H9 (cell line): ENCODE data around the gene TTC19. TPM values are rescaled to one million over a fixed set of nuclear protein-coding genes. Genes with fewer than 3 reads are reported as not detected.

Source experiments
- DNase-seq: peaks from one replicate; pipeline ENCODE4 v3.0.0-alpha.2; 2017
- H2AFZ ChIP-seq: one replicate; pipeline ENCODE4 v1.6.1; 2013; ENCODE audit warnings: mild to moderate bottlenecking, low read length, control low read depth, moderate library complexity
- H2AK5ac ChIP-seq: 2 replicates; pipeline ENCODE4 v1.6.1; 2013; ENCODE audit warnings: low read length, control low read depth, mixed read lengths; ENCODE audit not compliant: insufficient read length
- H2BK120ac ChIP-seq: one replicate; pipeline ENCODE4 v1.6.1; 2013; ENCODE audit warnings: low read depth, mild to moderate bottlenecking, low read length, control low read depth, inconsistent platforms; ENCODE audit not compliant: poor library complexity, severe bottlenecking
- H2BK12ac ChIP-seq: 2 replicates; pipeline ENCODE4 v1.6.1; 2013; ENCODE audit warnings: low read length, control low read depth, mixed read lengths, low read depth; ENCODE audit not compliant: insufficient read length
- H2BK15ac ChIP-seq: 2 replicates; pipeline ENCODE4 v1.6.1; 2013; ENCODE audit warnings: low read depth, low read length, control low read depth
- H2BK20ac ChIP-seq: one replicate; pipeline ENCODE4 v1.6.1; 2013; ENCODE audit warnings: low read depth, mild to moderate bottlenecking, low read length, control low read depth, inconsistent platforms; ENCODE audit not compliant: poor library complexity, severe bottlenecking
- H2BK5ac ChIP-seq: 2 replicates; pipeline ENCODE4 v1.6.1; 2013; ENCODE audit warnings: low read length, control low read depth, mixed read lengths; ENCODE audit not compliant: insufficient read length
- H3K14ac ChIP-seq: 2 replicates; pipeline ENCODE4 v1.6.1; 2013; ENCODE audit warnings: low read length, control low read depth; ENCODE audit not compliant: insufficient read depth
- H3K18ac ChIP-seq: 2 replicates; pipeline ENCODE4 v1.6.1; 2013; ENCODE audit warnings: low read depth, mild to moderate bottlenecking, mixed read lengths, low read length, control low read depth; ENCODE audit not compliant: insufficient read length
- H3K23ac ChIP-seq: 2 replicates; pipeline ENCODE4 v1.6.1; 2013; ENCODE audit warnings: low read length, control low read depth, mixed read lengths, low read depth; ENCODE audit not compliant: insufficient read length
- H3K23me2 ChIP-seq: 2 replicates; pipeline ENCODE4 v1.6.1; 2013; ENCODE audit warnings: low read depth, mild to moderate bottlenecking, mixed read lengths, low read length, control low read depth; ENCODE audit not compliant: insufficient read length, poor library complexity, severe bottlenecking
- H3K27ac ChIP-seq: 2 replicates; pipeline ENCODE4 v1.5.1; 2013; ENCODE audit warnings: low read length, control low read depth, mixed read lengths, low read depth; ENCODE audit not compliant: insufficient read length
- H3K27me3 ChIP-seq: 2 replicates; pipeline ENCODE4 v1.6.1; 2013; ENCODE audit warnings: low read length, control low read depth, inconsistent platforms; ENCODE audit not compliant: insufficient read depth
- H3K4ac ChIP-seq: 2 replicates; pipeline ENCODE4 v1.6.1; 2013; ENCODE audit warnings: low read depth, mild to moderate bottlenecking, control low read depth, inconsistent platforms, low read length, moderate library complexity
- H3K4me1 ChIP-seq: 2 replicates; pipeline ENCODE4 v1.6.1; 2013; ENCODE audit warnings: low read length, control low read depth, inconsistent platforms; ENCODE audit not compliant: insufficient read depth
- H3K4me2 ChIP-seq: 2 replicates; pipeline ENCODE4 v1.6.1; 2013; ENCODE audit warnings: low read length, control low read depth, mixed read lengths; ENCODE audit not compliant: insufficient read length, insufficient read depth
- H3K56ac ChIP-seq: 2 replicates; pipeline ENCODE4 v1.6.1; 2013; ENCODE audit warnings: low read depth, mild to moderate bottlenecking, mixed read lengths, low read length, control low read depth; ENCODE audit not compliant: insufficient read length
- H3K79me1 ChIP-seq: 2 replicates; pipeline ENCODE4 v1.6.1; 2013; ENCODE audit warnings: low read depth, mild to moderate bottlenecking, moderate library complexity, low read length, control low read depth, inconsistent platforms; ENCODE audit not compliant: insufficient read depth, poor library complexity, severe bottlenecking
- H3K79me2 ChIP-seq: 2 replicates; pipeline ENCODE4 v1.6.1; 2013; ENCODE audit warnings: low read length, control low read depth, inconsistent platforms; ENCODE audit not compliant: insufficient read depth
- H3K9ac ChIP-seq: 2 replicates; pipeline ENCODE4 v1.6.1; 2013; ENCODE audit warnings: low read length, control low read depth, mixed read lengths; ENCODE audit not compliant: insufficient read length; ENCODE audit errors: extremely low read depth
- H3K9me3 ChIP-seq: one replicate; pipeline ENCODE4 v1.6.1; 2013; ENCODE audit warnings: low read depth, low read length, inconsistent platforms; ENCODE audit not compliant: control insufficient read depth
- H3T11ph ChIP-seq: one replicate; pipeline ENCODE4 v1.6.1; 2013; ENCODE audit warnings: mild to moderate bottlenecking, low read length, control low read depth, inconsistent platforms
- H4K20me1 ChIP-seq: one replicate; pipeline ENCODE4 v1.6.1; 2013; ENCODE audit not compliant: control insufficient read depth, insufficient read length, insufficient read depth
- H4K5ac ChIP-seq: 2 replicates; pipeline ENCODE4 v1.6.1; 2013; ENCODE audit warnings: low read depth, mild to moderate bottlenecking, mixed read lengths, low read length, control low read depth; ENCODE audit not compliant: insufficient read length
- H4K8ac ChIP-seq: replicated peaks from 2 replicates; pipeline ENCODE4 v1.6.1; 2013; ENCODE audit warnings: low read length, control low read depth, mixed read lengths, low read depth; ENCODE audit not compliant: insufficient read length
- H4K91ac ChIP-seq: 2 replicates; pipeline ENCODE4 v1.6.1; 2013; ENCODE audit warnings: low read depth, mild to moderate bottlenecking, moderate library complexity, mixed read lengths, low read length, control low read depth; ENCODE audit not compliant: insufficient read length
- H3K27ac Mint-ChIP-seq, 3 experiments: 2 replicates in 2 of 3; 3 replicates in 1 of 3; pipeline ENCODE4 v1.8.0; 2020 to 2021; ENCODE audit warnings: mixed read lengths in 3 of 3, mild to moderate bottlenecking in 1 of 3, moderate library complexity in 1 of 3
- H3K27me3 Mint-ChIP-seq: 2 replicates; pipeline ENCODE4 v1.8.0; 2021; ENCODE audit warnings: low read depth, mild to moderate bottlenecking, moderate library complexity, mixed read lengths
- H3K36me3 Mint-ChIP-seq, 3 experiments: 2 replicates in 2 of 3; 3 replicates in 1 of 3; pipeline ENCODE4 v1.8.0; 2020 to 2021; ENCODE audit warnings: low read depth in 3 of 3, mixed read lengths in 3 of 3; ENCODE audit not compliant: insufficient read depth in 1 of 3
- H3K4me1 Mint-ChIP-seq, 2 experiments: 2 replicates each; pipeline ENCODE4 v1.8.0; 2020; ENCODE audit warnings: mixed read lengths in 2 of 2
- H3K4me3 Mint-ChIP-seq, 2 experiments: 2 replicates in 1 of 2; 3 replicates in 1 of 2; pipeline ENCODE4 v1.8.0; 2020 to 2021; ENCODE audit warnings: mild to moderate bottlenecking in 2 of 2, mixed read lengths in 2 of 2, moderate library complexity in 1 of 2
- H3K9me3 Mint-ChIP-seq, 2 experiments: 2 replicates in 1 of 2; 3 replicates in 1 of 2; pipeline ENCODE4 v1.8.0; 2020; ENCODE audit warnings: mild to moderate bottlenecking in 2 of 2, mixed read lengths in 2 of 2, moderate library complexity in 1 of 2
- WGBS: extraction: QIAGEN DNeasy Blood & Tissue Kit; methylation state at CpG from one replicate; pipeline ENCODE4 v1.1.7; 2013; ENCODE audit warnings: missing lambda C conversion rate, low lambda C conversion rate, mixed read lengths; ENCODE audit not compliant: insufficient read length; ENCODE audit errors: extremely low coverage; 5-methylcytosine and 5-hydroxymethylcytosine counted together
- total RNA-seq: library from RNA; stranded (reverse); gene quantifications from 2 replicates; pipeline ENCODE4 v1.2.1, GENCODE V29; 2021
- TF ChIP-seq, protein P1 (sequence below): fragments of 200-600 bp; sonication (generic); conservative IDR thresholded peaks from 3 replicates; pipeline ENCODE4 v1.8.0; 2021; ENCODE audit warnings: antibody characterized with exemption, mild to moderate bottlenecking

The TTC19 gene
- total RNA-seq, 1 experiment from 2014 or later: 64.3 TPM

DNA sequence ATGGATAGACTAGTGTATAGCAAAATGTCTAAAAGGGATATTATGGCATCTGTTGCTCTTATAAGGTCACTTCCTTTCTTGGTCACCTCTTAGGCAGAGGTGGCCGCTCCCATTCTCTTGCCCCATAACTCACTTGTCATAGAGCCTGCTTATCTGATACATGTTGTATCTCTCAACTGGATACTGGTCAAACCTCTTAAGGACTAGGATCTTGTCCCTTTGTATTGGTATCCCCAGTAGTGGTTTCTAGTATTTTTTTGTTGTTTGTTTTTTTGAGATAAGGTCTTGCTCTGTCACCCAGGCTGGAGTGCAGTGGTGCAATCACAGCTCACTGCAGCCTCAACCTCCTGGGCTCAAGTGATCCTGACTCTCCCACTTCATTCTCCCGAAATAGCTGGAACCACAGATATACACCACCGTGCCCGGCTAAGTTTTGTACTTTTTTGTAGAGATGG lies 27.1 kb upstream of the TTC19 start:
- Histone ChIP-seq H3K79me2 (no peaks in the 10 kb centered on the region), H3K4me2 (no peak overlapping the region), H3K79me1 (no peaks in the 10 kb centered on the region), H2BK12ac (no peak overlapping the region), H4K20me1 (no peaks in the 10 kb centered on the region), H2BK5ac (no peak overlapping the region), H2BK15ac (no peak overlapping the region), H4K5ac (no peak overlapping the region), H3K4ac (no peak overlapping the region), H3K9me3 (no peaks in the 10 kb centered on the region), H2AFZ (no peak overlapping the region), H3K23ac (no peak overlapping the region), H3K27ac (no peak overlapping the region), H3K9ac (no peak overlapping the region), H3K23me2 (no peaks in the 10 kb centered on the region), H2BK120ac (no peak overlapping the region), H4K8ac (no peak overlapping the region), H3K56ac (no peak overlapping the region), H3K14ac (no peak overlapping the region), H2BK20ac (no peak overlapping the region), H2AK5ac (no peak overlapping the region), H3K27me3 (no peaks in the 10 kb centered on the region), H4K91ac (no peak overlapping the region), H3T11ph (no peak overlapping the region), H3K18ac (no peak overlapping the region), H3K4me1 (peaks cover under 1% of the 10 kb centered on the region; the same call in 1 of the 2 replicates)
- H3K27me3 Mint-ChIP-seq: no peaks in the 10 kb centered on the region; the same call in 1 of the 2 replicates
- peaks cover 5 to 19% (median 17%) of the 10 kb centered on the region in 3 experiments for H3K36me3 Mint-ChIP-seq
- no peaks in the 10 kb centered on the region for H3K9me3 Mint-ChIP-seq
- H3K4me3 Mint-ChIP-seq: no peak overlapping the region
- no peak for DNase-seq
- no peak overlapping the region for H3K27ac Mint-ChIP-seq
- peaks cover 33 to 37% of the 10 kb centered on the region in 2 experiments for H3K4me1 Mint-ChIP-seq
- TF ChIP-seq, protein P1, sequence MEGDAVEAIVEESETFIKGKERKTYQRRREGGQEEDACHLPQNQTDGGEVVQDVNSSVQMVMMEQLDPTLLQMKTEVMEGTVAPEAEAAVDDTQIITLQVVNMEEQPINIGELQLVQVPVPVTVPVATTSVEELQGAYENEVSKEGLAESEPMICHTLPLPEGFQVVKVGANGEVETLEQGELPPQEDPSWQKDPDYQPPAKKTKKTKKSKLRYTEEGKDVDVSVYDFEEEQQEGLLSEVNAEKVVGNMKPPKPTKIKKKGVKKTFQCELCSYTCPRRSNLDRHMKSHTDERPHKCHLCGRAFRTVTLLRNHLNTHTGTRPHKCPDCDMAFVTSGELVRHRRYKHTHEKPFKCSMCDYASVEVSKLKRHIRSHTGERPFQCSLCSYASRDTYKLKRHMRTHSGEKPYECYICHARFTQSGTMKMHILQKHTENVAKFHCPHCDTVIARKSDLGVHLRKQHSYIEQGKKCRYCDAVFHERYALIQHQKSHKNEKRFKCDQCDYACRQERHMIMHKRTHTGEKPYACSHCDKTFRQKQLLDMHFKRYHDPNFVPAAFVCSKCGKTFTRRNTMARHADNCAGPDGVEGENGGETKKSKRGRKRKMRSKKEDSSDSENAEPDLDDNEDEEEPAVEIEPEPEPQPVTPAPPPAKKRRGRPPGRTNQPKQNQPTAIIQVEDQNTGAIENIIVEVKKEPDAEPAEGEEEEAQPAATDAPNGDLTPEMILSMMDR: no peak
- WGBS: no CpG with 5 or more reads among the region's 4 CpGs
